Amygdala (tissue), 56 donors: ENCODE results near the gene ETNK1.
"Not testable (repeated sequence)": the region's sequence is repeated elsewhere in the genome, so short reads cannot be mapped to it uniquely, and the experiment has no call there.

Experiments used
- DNase-seq, 56 donors: peaks; one replicate each; lab custom pipeline; 2025; lab: John Stamatoyannopoulos, UW

The ETNK1 gene, protein sequence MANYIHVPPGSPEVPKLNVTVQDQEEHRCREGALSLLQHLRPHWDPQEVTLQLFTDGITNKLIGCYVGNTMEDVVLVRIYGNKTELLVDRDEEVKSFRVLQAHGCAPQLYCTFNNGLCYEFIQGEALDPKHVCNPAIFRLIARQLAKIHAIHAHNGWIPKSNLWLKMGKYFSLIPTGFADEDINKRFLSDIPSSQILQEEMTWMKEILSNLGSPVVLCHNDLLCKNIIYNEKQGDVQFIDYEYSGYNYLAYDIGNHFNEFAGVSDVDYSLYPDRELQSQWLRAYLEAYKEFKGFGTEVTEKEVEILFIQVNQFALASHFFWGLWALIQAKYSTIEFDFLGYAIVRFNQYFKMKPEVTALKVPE

DNA sequence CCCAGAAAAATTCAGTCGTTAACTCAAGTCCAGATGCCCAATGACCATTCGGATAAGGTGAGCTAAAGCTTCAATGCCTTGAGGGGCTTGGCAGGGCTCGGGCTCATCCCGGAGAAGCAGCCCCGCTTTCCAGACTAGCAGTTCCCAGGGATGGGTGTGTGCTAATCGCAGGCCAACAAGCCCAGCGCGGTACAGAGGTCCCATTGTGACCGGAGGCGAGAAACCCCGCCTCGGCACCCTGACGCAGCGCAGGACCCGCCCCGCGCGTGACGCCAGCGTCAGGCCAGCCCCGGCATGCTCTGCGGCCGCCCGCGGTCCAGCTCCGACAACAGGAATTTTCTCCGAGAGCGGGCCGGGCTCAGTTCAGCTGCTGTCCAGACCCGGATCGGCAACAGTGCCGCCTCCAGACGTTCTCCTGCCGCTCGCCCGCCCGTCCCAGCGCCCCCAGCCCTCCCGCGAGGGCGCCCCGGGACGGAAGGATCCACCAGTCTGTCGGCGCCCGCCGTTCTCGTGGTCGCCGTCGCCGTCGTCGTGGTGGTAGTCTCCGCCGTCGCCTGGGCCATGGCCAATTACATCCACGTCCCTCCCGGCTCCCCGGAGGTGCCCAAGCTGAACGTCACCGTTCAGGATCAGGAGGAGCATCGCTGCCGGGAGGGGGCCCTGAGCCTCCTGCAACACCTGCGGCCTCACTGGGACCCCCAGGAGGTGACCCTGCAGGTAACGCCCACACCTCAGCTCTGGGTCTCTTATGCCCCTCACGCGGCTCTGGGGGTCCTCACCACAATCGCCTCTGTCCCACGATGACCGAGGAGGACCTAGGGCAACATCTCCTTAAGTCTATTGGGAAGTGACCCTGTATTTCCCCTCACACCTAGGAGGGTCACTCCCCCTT lies at the start of gene ETNK1:
Gene ETNK1, plus strand, starts transcription at position 302 of the 892 bp plus-strand sequence. Its CDS starts 260 bp downstream, at position 562.
- peak; percentile 81 to 98 (median 93) for DNase-seq

DNA sequence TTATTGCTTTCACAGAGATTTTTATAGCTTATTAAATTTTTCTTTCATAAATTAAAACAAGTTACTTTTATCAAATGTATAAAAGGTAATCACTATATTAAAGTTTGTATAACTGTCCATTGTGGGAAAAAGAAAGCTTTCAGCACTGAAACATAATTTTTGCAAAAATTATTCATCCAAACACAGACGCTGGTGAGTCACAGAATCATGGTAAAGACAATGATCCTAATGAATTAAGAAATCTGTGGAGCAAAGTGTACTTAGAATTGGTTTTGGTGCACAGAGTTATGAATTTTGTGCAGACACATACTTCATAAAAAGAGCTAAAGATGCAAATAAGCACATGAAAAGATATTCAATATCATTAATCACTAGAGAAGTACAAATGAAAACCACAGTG lies 48.9 kb upstream of the ETNK1 start:
- DNase-seq: no peak

DNA sequence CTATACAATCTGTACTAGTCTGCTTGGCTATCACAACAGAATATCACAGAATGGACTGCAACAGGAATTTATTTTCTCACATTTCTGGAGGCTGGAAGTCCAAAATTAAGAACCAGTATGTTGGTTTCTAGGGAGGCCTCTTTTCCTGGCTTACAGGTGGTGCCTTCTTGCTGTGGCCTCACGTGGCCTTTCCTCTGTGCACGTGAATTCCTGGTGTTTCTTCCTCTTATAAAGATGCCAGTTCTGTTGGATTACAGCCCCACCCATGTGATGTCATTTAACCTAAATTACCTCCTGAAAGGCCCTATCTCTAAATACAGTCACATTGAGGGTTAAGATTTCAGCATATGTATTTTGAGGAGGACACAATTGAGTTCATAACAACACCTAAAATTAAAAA lies 48.5 kb upstream of the ETNK1 start:
- DNase-seq: no peak

DNA sequence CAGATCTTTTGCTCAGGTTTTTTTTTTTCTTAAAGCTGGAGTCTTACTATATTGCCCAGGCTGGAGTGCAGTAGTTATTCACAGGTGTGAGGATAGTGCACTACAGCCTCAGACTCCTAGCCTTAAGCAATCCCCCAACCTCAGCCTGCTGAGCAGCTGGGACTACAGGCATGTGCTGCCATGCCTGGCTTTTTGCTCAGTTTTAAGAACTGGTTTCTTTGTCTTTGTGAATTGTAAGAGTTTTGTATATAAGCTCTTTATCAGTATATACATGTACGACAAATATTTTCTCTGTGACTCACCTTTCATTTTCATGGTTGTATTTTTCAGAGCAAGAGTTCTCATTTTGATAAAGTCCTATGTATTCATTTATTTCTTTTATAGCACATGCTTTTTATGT lies 47.3 kb upstream of the ETNK1 start:
- no peak for DNase-seq

DNA sequence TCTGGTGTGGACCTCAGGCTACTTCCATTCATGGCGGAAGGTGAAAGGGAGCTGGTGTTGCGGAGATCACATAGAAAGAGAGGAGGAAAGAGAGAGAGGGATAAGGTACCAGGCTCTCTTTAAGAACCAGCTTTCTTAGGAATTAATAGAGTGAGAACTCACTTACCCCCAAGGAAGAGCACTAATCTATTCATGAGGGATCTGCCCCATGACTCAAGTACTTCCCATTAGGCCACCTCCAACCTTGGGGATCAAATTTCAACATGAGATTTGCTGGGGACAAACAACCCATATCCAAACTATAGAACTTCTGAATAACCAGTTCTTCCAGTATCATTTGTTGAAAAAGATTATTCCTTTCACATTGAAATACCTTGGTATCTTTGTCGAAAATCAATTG lies 46.6 kb upstream of the ETNK1 start:
- DNase-seq: no peak

DNA sequence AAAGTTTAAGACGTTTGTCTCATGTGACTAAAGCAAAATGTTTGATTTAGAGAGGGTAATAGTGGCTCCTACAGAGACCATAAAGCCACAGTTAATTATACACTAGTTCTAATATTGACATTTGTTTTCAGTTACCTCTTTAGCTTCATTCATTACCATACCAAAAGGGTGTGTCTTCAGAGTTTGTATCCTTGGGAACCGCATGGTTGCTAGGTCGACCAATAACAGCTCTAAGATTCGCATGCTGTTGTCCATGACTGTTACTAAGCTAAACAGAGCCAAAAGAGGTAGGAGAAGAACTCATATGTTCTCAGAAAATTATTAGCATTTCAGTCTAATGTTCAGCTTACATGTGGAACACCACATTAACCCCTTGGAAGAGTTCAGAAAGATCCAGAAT lies 36.2 kb upstream of the ETNK1 start:
- no peak for DNase-seq

DNA sequence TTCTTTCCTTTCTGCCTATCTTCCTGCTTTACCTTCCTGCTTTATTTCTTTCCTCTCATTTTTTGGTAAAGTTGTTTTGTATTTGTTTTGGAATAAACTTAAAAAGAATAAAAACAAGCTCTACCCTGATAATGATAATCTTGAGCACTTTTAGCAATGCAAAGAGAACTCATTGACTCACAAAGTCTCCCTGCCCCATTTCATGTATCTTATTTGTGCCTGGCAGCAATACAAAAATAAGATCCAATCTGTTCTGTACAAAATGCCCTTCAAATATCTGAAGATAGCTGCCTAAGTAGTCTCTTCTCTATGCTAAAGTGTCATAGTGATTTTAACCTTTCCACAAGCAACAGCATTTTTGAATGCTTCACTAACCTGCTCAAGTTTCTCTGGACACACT lies 31.1 kb upstream of the ETNK1 start:
- DNase-seq: no peak

DNA sequence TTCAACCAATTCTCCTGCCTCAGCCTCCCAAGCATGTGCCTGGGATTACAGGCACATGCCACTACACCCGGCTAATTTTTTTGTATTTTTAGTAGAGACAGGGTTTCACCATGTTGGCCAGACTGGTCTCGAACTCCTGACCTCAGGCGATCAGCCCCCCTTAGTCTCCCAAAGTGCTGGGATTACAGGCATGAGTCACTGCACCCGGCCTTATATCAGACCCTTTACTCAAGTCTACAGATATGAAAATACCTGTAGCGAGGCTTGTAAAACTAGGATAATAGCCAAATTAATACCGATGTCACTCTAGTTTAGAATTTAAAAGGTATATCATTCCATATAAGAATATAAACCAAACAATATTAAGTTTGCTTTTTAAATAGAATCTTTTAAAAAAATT lies 27.4 kb upstream of the ETNK1 start:
- not testable (repeated sequence) for DNase-seq

DNA sequence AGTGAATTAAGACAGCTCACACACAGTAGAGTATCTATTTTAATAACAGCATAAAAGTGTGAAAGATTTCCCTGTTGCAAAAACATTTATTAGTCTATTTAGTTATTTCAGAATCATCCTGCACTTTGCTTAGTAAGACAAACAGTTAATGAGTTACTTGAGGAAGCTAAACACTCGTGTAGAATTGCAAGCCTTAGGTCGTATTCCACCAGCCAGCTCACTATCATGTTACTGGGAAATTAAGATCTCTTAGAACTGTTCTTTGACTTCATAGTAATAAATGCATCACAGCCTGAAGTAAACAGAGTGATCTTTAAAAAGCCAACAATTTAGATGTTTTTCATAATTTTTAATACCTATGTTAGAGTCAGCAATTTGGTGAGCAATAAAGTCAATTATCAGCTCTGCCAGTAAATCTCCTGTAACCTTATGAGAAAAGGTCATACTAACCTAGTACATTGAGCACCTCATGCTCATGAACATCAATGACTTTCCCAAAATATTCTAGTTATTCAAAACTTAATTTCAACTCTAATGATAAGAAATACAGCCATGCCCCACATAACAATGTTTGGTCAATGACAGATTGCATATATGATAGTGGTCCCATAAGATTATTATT lies 26.7 kb upstream of the ETNK1 start:
- DNase-seq: no peak

DNA sequence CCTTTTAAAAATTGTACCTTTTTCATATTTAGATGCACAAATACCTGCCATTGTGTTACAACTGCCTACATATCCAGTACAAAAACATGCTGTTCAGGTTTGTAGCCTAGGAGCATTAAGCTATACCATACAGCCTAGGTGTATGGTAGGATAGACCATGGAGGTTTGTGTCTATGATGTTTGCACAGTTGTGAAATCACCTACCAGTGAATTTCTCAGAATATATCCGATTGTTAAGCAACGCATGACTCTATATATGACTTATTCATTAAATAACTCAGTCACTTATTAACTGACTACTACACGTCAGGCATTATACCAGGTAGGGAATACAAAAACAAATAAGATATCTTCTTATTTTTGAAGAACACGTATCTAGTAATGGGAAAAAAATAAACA lies 26.2 kb upstream of the ETNK1 start:
- no peak for DNase-seq

DNA sequence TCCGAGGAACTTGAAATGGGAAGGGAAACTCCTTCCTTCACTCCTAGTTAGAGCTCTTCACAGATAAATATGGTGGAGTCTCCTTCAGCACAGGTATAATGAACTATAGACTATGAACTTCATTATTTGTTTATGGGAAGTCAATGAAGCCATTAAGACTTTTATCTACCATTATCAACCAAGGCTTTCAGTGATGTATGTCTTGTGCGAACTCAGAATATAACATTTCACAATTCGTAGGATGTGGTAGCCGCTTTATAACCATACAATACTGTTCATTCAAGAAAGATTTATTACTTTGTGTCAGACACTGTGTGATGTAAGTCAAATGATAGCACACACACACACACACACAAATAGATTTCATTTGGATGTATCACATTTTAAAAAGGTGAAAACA lies 24.8 kb upstream of the ETNK1 start:
- no peak for DNase-seq

DNA sequence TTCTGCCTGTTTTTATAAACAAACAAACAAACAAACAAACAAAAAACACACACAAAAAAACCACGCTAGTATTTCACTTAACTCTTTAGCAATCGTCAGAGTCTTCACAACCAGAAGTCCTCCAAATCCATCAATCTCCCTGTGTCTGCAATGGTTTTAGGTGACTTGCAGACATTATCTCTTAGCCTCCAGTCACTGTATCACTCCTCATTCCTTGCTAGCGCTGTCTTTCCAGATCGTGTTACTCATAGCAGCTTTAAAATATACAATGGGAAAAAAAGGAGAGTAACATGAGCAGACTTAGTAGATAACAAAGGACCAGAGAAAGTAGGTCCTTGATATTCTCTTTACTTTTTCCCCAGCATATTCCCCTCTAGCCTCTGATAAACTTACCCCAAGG lies 15.5 kb upstream of the ETNK1 start:
- DNase-seq: no peak

DNA sequence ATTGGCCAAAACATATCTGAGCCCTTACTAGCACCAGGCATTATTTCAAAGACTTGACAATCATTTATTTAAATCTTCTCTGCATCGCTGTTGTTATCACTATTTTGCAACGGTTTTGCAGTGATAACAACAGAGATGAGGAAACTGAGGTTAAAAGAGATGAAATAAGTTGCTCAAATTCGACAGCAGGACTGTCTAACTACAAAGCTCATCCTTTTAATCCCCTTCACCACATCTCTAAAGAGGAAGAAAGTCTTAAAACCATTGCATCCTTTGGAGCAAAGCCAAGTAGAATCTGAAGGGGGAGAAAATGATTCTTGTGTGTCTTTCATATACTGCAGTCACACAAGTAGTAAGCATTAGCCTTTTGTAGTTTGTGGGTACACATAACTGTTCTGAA lies 14.8 kb upstream of the ETNK1 start:
- DNase-seq: no peak

DNA sequence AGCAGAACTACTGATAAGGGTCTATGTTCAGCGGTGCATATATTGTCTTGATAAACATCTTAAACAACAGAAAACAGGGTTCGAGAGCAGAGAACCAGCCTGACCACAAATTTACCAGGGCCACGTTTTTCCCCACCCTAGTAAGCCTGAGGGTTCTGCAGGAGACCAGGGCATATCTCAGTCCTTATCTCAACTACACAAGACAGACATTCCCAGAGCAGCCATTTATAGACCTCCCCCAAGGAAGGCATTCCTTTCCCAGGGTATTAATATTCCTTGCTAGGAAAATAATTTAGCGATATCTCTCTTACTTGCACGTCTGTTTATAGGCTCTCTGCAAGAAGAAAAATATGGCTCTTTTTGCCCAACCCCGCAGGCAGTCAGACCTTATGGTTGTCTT lies 12.1 kb upstream of the ETNK1 start:
- not testable (repeated sequence) for DNase-seq

DNA sequence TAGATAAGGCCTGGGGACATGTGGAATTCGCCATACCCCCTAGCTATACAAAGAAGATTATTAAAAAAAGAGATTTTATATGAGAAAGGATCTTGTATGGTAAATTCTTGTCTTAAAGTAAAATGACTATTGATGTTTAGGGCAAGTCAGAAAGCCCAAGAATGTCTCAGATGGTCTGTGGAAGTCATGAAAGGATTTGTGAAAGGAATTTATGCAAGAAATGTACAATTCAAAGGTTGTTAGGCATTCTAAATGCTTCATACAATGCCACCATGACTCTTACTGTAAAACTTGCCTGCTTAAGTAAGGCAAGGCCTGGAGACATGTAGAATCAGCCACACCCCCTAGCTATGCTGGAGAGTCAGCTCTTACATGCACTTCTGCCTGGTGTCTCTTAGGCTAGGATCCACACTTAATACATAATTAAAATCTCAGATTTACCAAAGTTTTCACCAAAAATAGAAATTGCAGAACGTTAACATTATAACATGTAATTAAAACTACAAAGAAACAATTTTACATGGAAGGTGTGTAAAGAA lies 8.9 kb upstream of the ETNK1 start:
- DNase-seq: no peak

DNA sequence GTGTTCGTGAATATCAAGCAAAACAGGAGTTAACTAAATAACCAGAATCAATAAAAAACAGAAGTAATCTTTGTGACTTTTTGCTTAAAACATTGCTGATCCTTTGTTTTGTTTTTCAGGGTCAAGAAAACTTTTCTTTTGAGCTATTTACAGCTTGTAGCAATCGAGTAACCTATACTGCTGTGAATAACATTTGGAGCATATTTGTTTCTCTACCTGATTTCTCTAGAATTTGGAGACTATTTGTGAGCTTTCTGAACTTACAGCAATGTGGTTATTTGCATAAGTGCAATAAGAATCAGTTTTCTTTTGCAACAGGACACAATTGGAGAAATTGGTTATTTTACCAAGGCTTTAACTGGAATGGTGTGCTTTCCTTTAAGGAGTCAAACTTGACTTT lies 7.3 kb upstream of the ETNK1 start:
- no peak for DNase-seq

DNA sequence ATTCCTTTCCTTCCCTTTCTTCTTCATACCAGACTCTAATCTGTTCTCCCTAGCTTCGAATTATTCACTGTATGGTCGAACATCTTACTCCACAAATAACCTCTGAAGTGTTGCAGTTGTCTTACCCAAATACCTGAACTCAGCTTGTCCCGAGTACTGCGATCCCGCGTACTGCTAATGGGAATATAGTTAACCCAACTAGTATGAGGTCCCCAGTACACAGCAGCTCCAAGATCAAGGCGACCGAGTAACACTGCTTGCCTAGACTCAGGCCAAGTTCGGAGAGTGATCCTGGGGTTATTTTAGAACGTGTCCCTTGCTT lies 462 bp upstream of the ETNK1 start:
- peak in 6 of 56 donors; percentile 62 to 77 (median 67) for DNase-seq

DNA sequence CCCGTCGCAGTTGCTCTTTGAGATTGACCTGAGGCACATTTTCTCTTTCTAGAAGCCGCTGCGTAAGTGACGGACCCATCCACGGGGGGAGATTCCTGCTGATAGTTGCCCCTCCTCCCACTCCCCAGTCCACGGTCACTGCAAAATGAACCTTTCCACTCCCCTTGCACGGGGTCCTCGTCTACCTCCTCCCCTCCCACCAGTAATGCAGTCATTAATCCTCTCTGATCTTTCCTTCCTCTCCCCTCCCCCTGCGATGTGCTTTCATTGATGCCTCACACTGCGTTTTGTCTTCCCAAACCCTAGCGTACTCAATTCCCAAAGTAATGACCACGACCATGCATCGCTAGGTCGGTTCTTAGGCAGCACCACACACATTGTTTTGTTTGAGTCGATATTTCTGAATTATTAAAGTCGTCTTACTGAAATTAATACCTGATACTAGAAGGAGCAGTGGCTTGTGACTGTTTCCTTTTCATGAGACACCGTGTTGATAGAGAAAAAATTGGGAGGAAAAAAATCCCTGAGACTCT lies 857 bp downstream of the ETNK1 start:
- peak in 38 of 56 donors; percentile 3 to 66 (median 34) for DNase-seq

DNA sequence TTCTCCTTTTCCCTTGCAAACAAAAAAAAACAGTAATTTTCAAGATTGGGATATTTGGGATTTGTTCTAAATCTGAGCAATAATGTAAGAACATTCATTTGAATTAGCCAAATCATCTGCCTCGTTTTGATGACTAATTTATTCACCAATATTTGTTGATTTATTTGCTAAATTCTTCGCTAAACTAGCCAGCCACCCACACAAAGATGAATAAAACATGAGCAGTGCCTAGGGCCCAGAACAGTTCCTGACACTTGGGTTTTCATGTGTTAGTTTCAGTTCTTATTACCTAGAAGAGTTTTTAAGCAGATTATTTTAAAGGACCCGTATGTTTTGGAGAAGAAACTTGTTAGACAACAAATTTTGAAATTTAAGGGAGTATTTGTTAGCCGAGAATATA lies 1.4 kb downstream of the ETNK1 start:
- DNase-seq: peak in 4 of 56 donors; percentile 0 to 44 (median 2)

DNA sequence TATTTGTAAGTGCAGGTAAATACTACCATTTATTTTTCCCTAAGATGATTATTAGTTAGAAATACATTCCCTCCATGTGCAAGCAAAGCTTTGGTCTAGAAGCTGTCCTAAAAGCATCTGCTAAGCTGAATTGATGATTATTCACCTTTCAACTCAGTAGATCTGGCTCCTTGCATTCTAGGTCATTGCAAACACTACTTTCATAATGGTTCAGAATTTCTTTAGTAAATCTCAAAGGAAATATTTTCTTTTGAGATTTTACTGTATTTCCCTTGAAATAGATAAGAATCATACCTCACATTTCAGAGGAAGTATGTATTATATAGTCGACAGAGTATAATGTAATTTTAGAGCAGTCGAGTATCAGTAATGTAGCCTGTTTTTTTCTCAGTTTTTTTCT lies 2.4 kb downstream of the ETNK1 start:
- DNase-seq: no peak

DNA sequence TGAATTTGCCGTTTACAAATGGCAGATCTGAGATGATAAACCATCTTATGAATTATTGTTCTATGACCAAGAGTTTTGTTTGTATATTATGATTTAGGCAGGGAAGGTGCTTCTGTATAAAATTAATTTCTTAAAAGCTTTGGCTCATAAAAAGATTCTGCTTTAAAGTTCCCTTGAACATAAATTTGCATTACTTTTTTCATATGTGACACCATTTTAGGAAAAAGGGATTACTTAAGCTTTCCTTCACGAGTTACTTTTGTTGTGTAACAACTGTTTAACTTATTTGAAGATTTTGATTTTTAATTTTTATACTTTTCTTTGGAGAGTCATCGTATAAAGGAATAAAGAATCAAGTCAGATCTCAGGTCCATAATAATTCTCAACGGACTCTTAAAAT lies 3.3 kb downstream of the ETNK1 start:
- no peak for DNase-seq
